ENCODE results near the gene MT1H.

MT1H gene

DNA sequence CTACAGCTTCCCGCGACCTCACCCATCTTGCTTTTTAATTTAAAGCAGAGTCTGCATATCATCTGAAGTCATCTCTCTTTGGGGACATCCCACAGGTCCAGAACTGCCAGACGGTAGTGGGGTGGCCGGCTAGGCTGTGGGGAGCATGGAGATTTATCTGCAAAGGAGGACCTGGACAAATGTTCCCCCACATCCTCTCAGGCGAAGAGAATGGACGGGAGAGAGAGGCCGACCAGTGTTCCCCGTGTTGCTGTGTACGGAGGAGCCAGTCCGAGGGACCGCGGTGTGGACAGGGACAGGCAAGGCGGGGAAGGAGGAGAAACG is 37.8 kb upstream of the MT1H start:
- Mint-ChIP-seq H3K4me1 (peaks cover 27% of the 10 kb centered on the region), H3K27me3 (peaks cover 27% of the 10 kb centered on the region), H3K27ac (no peak overlapping the region), H3K4me3 (peak overlapping the region; percentile 78), H3K36me3 (no peaks in the 10 kb centered on the region), H3K9me3 (no peaks in the 10 kb centered on the region)
- ATAC-seq (ENCODE audit: low read depth): no peak
- DNase-seq (ENCODE audit: low spot score in 2 of 2): no peak

- H3K4me3 Mint-ChIP-seq: peak within 1 kb of the TSS; percentile 78
- H3K36me3 Mint-ChIP-seq: no peaks in the 10 kb centered on the region
- H3K4me1 Mint-ChIP-seq: peaks cover 27% of the 10 kb centered on the region
- no peak within 1 kb of the TSS for H3K27ac Mint-ChIP-seq
- H3K27me3 Mint-ChIP-seq: peaks cover 27% of the 10 kb centered on the region
- DNase-seq (ENCODE audit: low spot score in 2 of 2) (no peak), ATAC-seq (ENCODE audit: low read depth) (no peak)
- no peaks in the 10 kb centered on the region for H3K9me3 Mint-ChIP-seq
Measured at GRCh38 chr16:56632156-56632847, 37.3 kb upstream of the MT1H start, which contains the start of gene MT1M. TSS of gene MT1M (plus strand) at chr16:56632659. CDS start at chr16:56632732, 73 bp downstream.

DNA sequence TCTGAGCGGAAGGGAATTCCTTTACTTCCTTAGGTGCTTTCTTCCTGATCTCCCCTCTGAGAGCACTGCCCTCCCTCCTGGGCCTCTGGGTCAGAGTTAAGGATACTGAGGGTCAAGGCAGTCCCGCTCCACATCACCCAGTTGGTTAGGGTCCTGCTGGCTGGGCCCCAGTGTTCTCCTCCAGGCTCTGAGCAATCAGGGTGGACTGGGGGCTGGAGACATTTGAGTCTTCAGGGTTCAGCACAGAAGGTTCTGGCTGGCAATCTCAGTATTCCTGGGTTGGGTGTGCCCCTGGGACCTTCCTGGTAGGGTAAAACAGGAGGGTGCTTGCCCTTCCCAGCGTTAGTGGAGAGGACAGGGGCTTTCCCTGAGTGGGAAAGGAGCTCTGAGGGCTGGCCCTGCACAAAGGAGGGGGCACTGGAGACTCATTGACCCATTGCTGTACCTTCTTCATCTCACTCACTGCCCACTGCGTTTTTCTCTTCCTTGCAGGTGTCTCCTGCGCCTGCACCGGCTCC is 36.7 kb upstream of the MT1H start:
- H3K9me3 Mint-ChIP-seq: no peaks in the 10 kb centered on the region
- peaks cover 30% of the 10 kb centered on the region for H3K27me3 Mint-ChIP-seq
- ATAC-seq (ENCODE audit: low read depth): no peak
- no peak for DNase-seq (ENCODE audit: low spot score in 2 of 2)
- H3K4me3 Mint-ChIP-seq: peak overlapping the region; percentile 59
- peaks cover 30% of the 10 kb centered on the region for H3K4me1 Mint-ChIP-seq
- no peak overlapping the region for H3K27ac Mint-ChIP-seq
- H3K36me3 Mint-ChIP-seq: no peaks in the 10 kb centered on the region

DNA sequence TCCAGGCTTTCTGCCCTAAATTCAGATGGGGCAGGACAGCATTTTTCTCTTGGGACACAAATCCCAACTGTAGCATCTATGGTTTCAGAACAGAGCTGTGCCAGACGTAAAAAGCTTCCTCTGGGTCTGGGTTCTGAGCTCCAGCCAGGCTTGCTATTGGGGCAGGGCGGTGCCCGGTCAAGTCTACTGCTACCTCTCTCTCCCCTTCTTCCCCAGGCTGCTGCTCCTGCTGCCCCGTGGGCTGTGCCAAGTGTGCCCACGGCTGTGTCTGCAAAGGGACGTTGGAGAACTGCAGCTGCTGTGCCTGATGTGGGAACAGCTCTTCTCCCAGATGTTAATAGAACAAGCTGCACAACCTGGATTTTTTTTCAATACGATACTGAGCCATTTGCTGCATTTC is 36.1 kb upstream of the MT1H start:
- H3K4me1 Mint-ChIP-seq: peaks cover 31% of the 10 kb centered on the region
- no peaks in the 10 kb centered on the region for H3K9me3 Mint-ChIP-seq

DNA sequence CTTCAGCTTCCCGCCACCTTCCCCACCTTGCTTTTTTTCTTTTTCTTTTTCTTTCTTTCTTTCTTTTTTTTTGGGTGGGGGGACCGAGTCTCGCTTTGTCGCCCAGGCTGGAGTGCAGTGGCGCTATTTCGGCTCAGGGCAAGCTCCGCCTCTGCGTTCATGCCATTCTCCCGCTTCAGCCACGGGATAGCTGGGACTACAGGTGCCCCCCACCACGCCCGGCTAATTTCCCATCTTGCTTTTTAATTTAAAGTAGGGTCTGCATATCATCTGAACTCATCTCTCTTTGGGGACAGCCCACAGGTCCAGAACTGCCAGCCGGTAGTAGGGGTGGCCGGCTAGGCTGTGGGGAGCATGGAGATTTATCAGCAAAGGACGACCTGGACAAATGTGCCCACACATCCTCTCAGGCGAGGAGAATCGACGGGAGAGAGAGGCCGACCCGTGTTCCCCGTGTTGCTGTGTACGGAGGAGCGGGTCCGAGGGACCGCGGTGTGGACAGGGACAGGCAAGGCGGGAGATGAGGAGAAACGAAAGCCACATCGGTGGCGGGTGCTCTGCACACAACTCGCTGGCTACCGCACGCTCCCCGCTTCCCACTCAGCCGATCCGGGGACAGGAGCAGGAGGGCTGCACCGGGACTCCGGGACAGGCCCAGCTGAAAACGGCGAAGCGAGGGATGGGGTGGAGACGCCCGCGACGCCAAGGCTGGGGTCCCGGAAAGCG is 34.7 kb upstream of the MT1H start:
- peaks cover 35% of the 10 kb centered on the region for H3K27me3 Mint-ChIP-seq
- no peaks in the 10 kb centered on the region for H3K36me3 Mint-ChIP-seq
- peak overlapping the region; percentile 31 for H3K4me3 Mint-ChIP-seq
- peaks cover 28% of the 10 kb centered on the region for H3K4me1 Mint-ChIP-seq
- no peaks in the 10 kb centered on the region for H3K9me3 Mint-ChIP-seq
- no peak for DNase-seq (ENCODE audit: low spot score in 2 of 2)
- ATAC-seq (ENCODE audit: low read depth): no peak
- H3K27ac Mint-ChIP-seq: no peak overlapping the region

More for the DNA sequence above, 36.1 kb upstream of the MT1H start:
- ATAC-seq (ENCODE audit: low read depth) (no peak), DNase-seq (ENCODE audit: low spot score in 2 of 2) (no peak)
- Mint-ChIP-seq H3K27ac (no peak overlapping the region), H3K27me3 (peaks cover 33% of the 10 kb centered on the region), H3K36me3 (no peaks in the 10 kb centered on the region), H3K4me3 (no peak overlapping the region)

DNA sequence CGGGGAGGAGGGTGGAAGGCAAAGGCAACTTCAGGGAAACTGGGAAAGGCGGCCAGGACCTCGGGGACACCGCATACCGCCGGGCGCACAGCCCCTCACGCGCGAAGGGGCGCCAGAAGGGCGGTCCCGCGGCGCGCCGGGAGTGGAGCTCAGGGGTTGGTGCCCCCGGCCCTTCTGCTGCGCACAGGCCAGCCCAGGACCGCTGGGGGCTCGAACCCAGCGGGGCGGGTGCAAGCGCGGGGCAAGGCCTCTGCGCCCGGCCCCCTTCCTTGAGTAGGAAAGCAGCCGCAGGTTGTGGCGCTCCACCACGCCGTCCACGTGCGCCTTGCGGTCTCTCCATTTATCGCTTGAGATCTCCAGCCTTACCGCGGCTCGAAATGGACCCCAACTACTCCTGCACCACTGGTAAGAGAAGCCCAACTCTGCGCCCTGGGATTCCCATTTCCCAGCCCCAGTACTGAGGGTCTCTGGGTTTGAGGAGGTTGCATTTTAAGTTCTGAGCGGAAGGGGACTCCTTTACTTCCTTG is 34.1 kb upstream of the MT1H start:
- peaks cover 35% of the 10 kb centered on the region for H3K27me3 Mint-ChIP-seq
- no peak overlapping the region for H3K27ac Mint-ChIP-seq
- ATAC-seq (ENCODE audit: low read depth) (no peak), DNase-seq (ENCODE audit: low spot score in 2 of 2) (no peak)
- H3K4me1 Mint-ChIP-seq: peaks cover 22% of the 10 kb centered on the region
- peak overlapping the region; percentile 31 for H3K4me3 Mint-ChIP-seq
- H3K9me3 Mint-ChIP-seq: no peaks in the 10 kb centered on the region
- no peaks in the 10 kb centered on the region for H3K36me3 Mint-ChIP-seq

GRCh38 chr16:56636616-56637413 is 32.8 kb upstream of the MT1H start:
- no peaks in the 10 kb centered on the region for H3K9me3 Mint-ChIP-seq
- no peak for DNase-seq (ENCODE audit: low spot score in 2 of 2)
- ATAC-seq (ENCODE audit: low read depth): no peak

GRCh38 chr16:56637814-56638750 is 31.5 kb upstream of the MT1H start, which contains the start of gene MT1A:
TSS of gene MT1A (plus strand) at chr16:56638666. CDS start at chr16:56638739, 73 bp downstream.
- Mint-ChIP-seq H3K36me3 (no peaks in the 10 kb centered on the region), H3K4me1 (peaks cover 20% of the 10 kb centered on the region), H3K27ac (no peak within 1 kb of the TSS), H3K4me3 (peak within 1 kb of the TSS; percentile 43), H3K9me3 (no peaks in the 10 kb centered on the region), H3K27me3 (peaks cover 30% of the 10 kb centered on the region)
- no peak for DNase-seq (ENCODE audit: low spot score in 2 of 2)
- ATAC-seq (ENCODE audit: low read depth): peak; percentile 31

More at GRCh38 chr16:56636616-56637413, 32.8 kb upstream of the MT1H start:
- no peak overlapping the region for H3K27ac Mint-ChIP-seq
- H3K36me3 Mint-ChIP-seq: no peaks in the 10 kb centered on the region
- H3K4me3 Mint-ChIP-seq: no peak overlapping the region
- peaks cover 18% of the 10 kb centered on the region for H3K4me1 Mint-ChIP-seq
- peaks cover 33% of the 10 kb centered on the region for H3K27me3 Mint-ChIP-seq

DNA sequence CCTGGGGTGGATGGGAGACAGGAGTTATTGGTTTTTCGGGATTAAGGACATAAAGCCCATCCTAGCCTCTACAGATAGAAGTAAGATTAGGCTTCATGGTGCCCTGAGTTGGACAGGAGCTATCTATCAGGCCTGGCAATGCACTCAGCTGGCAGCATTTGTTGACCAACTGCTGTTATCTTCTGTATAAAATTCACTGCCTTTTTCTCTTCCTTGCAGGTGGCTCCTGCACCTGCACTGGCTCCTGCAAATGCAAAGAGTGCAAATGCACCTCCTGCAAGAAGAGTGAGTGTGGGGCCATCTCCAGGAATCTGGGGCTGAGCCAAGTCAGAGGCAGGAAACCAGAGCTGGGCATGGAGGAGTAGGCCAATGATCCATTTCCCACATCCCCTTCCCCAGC is 30.6 kb upstream of the MT1H start:
- H3K36me3 Mint-ChIP-seq: no peaks in the 10 kb centered on the region
- DNase-seq (ENCODE audit: low spot score in 2 of 2) (no peak), ATAC-seq (ENCODE audit: low read depth) (no peak)
- H3K27ac Mint-ChIP-seq: no peak overlapping the region
- peaks cover 27% of the 10 kb centered on the region for H3K4me1 Mint-ChIP-seq
- no peak overlapping the region for H3K4me3 Mint-ChIP-seq
- H3K27me3 Mint-ChIP-seq: peaks cover 29% of the 10 kb centered on the region
- H3K9me3 Mint-ChIP-seq: no peaks in the 10 kb centered on the region

DNA sequence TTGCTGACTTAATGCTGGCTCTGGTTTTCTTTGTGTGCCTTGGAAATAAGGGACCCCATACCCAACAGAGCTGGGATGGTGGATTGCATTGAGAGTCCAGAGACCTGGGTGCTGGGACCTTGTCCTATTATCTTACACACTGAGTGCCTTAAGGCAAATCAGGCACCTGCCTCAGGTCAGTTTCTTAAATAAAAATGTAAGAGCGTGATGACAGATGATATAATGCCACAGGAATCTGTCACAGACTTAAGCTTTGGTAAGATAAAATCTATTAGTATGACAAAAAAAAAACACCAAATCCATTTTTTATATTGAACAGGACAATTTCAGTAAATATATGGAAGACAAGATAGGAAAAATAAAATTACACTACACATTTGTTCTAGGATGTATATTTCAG is 29.5 kb upstream of the MT1H start:
- Mint-ChIP-seq H3K9me3 (no peaks in the 10 kb centered on the region), H3K4me1 (peaks cover 25% of the 10 kb centered on the region), H3K36me3 (no peaks in the 10 kb centered on the region), H3K27me3 (peaks cover 22% of the 10 kb centered on the region), H3K27ac (no peak overlapping the region), H3K4me3 (no peak overlapping the region)
- ATAC-seq (ENCODE audit: low read depth): no peak
- no peak for DNase-seq (ENCODE audit: low spot score in 2 of 2)

GRCh38 chr16:56641166-56641565 is 28.4 kb upstream of the MT1H start:
- DNase-seq (ENCODE audit: low spot score in 2 of 2) (no peak), ATAC-seq (ENCODE audit: low read depth) (no peak)
- Mint-ChIP-seq H3K27ac (no peak overlapping the region), H3K36me3 (no peaks in the 10 kb centered on the region), H3K9me3 (no peaks in the 10 kb centered on the region), H3K4me3 (no peak overlapping the region), H3K4me1 (peaks cover 20% of the 10 kb centered on the region), H3K27me3 (peaks cover 19% of the 10 kb centered on the region)

GRCh38 chr16:56643080-56643778 is 26.4 kb upstream of the MT1H start:
- Mint-ChIP-seq H3K4me1 (peaks cover 17% of the 10 kb centered on the region), H3K9me3 (no peaks in the 10 kb centered on the region), H3K36me3 (no peaks in the 10 kb centered on the region), H3K27me3 (peaks cover 8% of the 10 kb centered on the region), H3K27ac (no peak overlapping the region), H3K4me3 (peak overlapping the region; percentile 80)
- DNase-seq (ENCODE audit: low spot score in 2 of 2): no peak
- ATAC-seq (ENCODE audit: low read depth): peak; percentile 95

All from memory B cell (primary cell).